HG03442 (cell line): ENCODE results near the gene CUL9.

Experiments used
- ATAC-seq: cut with Tn5 transposase; IDR thresholded peaks from one replicate; pipeline ENCODE4 v1.9.1; 2021; ENCODE audit warnings: mild to moderate bottlenecking, moderate library complexity; ENCODE audit not compliant: unreplicated experiment

CUL9 gene

DNA sequence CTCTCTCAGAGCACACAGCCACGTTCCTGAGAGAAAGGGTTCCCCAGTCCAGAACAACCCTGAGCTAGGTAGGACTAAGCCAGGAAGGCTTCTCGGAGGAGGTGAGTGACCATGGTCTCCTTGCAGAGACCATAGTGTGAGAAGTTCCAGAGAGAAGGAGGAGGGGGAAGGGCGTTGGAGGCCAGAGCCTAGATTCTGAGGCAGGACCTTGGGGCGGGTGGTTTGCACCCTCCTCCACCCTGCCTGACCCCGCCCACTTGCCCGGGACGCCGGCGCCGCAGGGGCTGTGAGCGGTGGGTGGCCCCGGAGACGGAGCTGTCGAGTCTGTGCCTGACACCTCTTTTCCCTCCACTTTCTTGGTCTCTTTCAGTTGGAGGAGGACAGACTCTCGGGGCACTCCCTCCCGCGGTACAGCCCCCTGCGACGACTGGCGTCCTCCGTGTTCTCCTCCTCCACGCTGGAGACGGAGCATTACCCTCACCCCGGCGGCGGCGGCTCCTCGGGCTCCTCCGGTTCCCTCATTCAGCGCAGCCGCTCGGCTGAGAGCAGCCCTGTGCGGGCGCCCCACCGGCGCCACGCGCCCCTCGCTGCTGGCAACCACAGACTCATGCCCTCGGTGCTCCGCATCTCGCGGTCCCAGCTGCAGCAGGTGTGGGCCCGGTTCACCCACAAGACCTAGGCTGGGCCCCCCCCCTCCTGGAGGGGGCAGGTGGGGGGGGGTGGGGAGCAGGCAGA is 87.4 kb downstream of the CUL9 start:
- no peak for ATAC-seq

DNA sequence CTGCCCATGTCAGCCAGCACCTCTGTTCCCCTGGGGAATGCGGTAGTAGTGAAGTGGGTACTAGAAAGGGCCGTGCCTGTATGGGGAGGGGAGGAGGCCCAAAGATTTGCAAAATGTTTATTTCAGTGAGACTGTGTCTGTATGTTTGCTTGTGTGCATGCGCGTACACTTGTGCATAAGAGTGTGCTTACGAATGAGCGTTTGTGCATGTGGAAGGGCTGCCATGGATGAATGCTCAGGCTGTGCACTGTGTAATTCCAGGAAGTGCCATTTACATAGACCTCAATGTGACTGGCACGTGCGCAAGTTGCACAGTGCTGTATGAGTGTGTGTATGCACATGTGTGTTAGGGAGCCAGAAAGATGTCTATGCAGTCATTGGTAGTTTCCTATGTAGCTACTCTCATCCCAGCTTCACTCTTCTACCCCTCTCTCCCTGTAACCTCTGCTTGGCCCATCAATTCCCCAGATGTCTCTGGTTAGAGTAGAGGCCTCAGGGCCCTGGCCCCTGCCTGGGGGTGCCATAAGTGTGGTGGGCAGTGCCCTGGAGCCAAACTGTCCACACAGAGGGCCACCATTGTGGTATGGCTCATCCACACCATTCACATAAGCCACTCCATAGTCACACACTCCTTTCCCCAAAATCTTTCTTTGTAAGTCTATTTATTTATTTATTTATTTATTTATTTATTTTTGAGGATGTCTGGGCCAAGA is 89.3 kb downstream of the CUL9 start:
- no peak for ATAC-seq

DNA sequence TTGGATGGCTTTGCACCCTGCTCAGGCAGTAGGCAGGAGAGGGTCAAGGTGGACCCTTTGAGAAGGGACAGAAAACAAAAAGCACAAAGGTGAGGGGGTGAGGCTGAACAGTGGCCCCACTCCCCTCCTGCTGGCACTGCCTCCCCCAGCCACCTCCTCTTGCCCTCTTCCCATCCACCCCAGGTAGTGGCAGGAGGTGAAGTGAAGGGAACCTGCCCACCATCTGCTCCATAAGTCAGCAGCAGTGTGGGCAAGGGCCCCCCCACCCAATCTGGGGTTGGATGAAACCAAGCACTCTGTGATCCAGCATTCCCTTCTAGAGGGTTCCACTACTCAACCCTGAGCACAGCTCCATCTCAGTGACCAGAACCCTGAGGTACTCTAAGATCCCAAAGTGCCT is 89.9 kb downstream of the CUL9 start:
- no peak for ATAC-seq

DNA sequence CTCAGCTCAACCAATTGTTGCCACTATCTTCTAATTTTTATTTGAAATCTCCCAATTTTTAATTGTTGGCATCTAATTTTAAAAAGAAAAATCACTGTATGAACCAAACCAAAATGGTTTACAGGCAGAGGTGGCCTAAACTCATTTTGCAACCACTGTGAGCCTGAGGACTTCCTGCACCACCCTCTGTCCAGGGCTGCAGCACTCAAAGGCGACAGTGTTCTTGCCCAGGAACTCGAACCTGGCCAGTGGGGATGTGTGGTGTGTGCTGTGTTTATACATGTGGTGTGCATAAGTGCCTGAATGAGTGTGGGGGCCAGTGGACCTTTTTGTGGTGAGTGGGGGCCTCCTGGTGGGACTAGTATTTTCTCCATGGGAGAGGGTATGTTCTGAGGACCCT is 91.7 kb downstream of the CUL9 start:
- no peak for ATAC-seq
